Measurements from ENCODE around the gene RNU4-1.

- TF ChIP-seq FOXA1 (IDR thresholded peaks at IDR 0.05), result no peak
- TF ChIP-seq EGR1 (IDR thresholded peaks at IDR 0.05; ENCODE audit: low read depth in 2 of 2), result no peak
- TF ChIP-seq CTCF (IDR thresholded peaks at IDR 0.05; ENCODE audit: low read depth, low read length, missing input control), result no peak
- no peak for TF ChIP-seq MAX (IDR thresholded peaks at IDR 0.05)
- TF ChIP-seq GABPA (IDR thresholded peaks at IDR 0.05 in 1 of 2, conservative IDR thresholded peaks at IDR 0.05 in 1 of 2), result no peak
- TF ChIP-seq REST (IDR thresholded peaks at IDR 0.05), result no peak
Observed at GRCh38 chr12:120249266-120249874, 43.7 kb downstream of the RNU4-1 start.
